Activated T-cell treated with anti-CD3 and anti-CD28 coated beads, Interleukin-2, amount 50 U/mL, for 48 hours (primary cell): ENCODE data around the gene PYCR2.
"Not testable (repeated sequence)": the region's sequence is repeated elsewhere in the genome, so short reads cannot be mapped to it uniquely, and the experiment has no call there.

ENCODE experiments used
- DNase-seq, 2 experiments: peaks; one replicate each; pipeline ENCODE4 v3.0.0-alpha.2; 2020

Gene PYCR2

GRCh38 chr1:225888898-225889601 lies 35.0 kb downstream of the PYCR2 start, which contains the start of gene LEFTY1:
TSS of gene LEFTY1 (minus strand) at chr1:225889146. CDS start at chr1:225889066, 80 bp downstream.
- DNase-seq, result no peak

DNA sequence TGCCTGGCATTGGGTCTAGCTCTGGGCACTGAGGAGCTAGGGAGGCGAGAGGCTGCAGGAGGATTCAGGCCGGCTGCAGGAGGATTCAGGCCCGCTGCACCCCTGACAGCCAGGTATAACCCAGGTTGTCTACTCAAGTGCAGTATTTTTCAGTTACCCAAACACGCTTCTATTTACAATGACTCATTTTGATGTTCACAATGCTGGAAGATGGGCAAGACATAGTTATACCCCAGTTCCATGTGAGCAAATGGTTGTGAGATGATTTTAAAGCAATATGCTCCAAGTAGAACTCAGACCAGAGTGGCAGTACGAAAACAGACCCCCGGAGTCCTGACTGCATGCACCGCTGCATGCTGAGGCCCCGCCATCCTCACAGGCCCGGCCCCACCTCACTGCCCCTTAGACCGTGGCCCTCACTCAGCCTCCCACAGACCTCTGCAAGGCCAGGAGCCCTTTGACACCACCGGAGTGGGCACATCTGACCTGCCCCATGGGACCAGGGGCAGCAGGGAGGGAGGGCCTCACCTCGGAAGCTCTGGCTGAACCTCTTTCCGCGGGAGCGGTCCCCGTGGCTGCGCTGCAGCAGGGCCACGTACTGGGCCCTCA lies 35.7 kb downstream of the PYCR2 start:
- no peak for DNase-seq

DNA sequence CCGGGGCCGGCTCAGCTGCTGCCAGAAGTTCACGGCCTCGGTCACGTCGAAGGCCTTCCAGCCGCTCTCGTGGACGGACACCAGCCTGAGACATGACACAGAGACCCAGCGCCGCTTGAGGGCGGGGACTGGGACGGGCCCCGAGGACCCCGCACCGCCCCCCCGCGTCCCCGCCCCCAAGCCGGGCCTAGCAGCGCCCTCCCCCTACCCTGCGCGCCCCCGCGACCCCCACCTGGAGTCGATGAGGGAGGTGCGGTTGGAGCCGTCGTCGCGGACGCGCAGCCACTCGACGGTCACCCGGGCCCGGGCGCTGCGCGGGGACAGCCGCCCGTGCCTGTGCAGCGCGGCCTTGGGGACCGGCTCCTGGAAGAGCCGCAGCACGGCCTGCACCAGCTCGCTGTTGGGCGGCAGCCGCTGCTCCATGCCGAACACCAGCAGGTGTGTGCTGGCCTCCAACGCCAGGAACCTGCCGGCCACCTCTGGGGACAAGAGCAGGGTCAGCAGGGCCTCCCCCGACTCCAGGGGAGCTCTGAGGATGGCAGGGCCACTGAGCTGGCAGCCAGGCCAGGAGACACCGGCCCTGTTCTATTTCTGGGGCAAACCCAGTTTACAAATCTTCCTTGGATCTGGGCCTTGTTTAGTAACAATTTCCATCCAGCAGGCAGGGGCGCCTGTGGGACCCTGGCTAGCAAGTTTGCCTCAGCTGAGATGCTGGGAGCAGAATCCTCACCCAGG lies 36.3 kb downstream of the PYCR2 start:
- not testable (repeated sequence) for DNase-seq

GRCh38 chr1:225887030-225887314 lies 37.1 kb downstream of the PYCR2 start:
- DNase-seq, result no peak

GRCh38 chr1:225886159-225887029 lies 37.7 kb downstream of the PYCR2 start:
- DNase-seq, result no peak

- no peak for DNase-seq
Measured at GRCh38 chr1:225885336-225885735, 38.7 kb downstream of the PYCR2 start.

GRCh38 chr1:225883616-225884265 lies 40.3 kb downstream of the PYCR2 start:
- DNase-seq, result no peak

GRCh38 chr1:225882694-225883615 lies 41.1 kb downstream of the PYCR2 start:
- DNase-seq, result peak; percentile 60

DNA sequence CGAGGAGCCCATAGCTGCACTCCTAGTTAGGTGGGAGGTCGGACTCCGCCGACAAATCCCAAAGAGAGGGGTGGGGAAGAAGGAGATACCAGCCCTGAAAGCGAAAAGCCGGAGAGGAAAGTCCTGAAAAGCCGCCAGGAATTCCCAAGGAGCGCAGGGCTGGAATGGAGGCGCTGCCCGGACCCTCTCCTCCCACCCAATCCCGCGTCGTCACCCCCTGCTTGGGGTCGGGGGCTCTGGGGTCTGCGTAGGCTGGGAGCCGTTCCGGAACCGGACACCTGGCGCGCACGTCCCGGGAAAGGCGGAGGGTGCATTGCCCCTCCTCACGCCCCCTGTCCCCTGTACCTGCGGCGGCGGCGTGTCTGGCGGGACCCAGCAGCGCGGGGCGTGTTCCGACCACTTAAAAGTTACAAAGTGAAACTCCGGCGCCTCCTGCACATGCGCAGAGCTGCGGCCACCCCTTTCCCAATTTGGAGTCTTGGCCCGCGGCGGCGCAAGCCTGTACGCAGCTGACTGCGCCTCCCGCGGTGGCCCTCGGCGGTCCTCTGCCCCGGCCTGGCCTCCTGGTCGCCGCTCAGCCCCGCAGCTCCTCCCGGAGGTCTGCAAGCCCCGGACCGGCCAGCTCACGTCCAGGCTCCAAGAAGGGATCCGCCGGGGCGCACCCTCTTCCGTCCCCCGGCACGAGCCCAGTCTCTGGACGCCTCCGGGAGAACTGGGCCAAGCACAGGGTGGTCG lies 41.9 kb downstream of the PYCR2 start, which contains the start of gene TMEM63A:
TSS of gene TMEM63A (minus strand) at position 422 of the 735 bp plus-strand sequence. CDS start 4,800 bp downstream, outside the sequence.
- peak; percentile 89 to 91 for DNase-seq

- peak; percentile 61 to 66 for DNase-seq
Measured at GRCh38 chr1:225881081-225881958, 42.7 kb downstream of the PYCR2 start.

GRCh38 chr1:225880636-225881035 lies 43.4 kb downstream of the PYCR2 start:
- no peak for DNase-seq

GRCh38 chr1:225880222-225880588 lies 43.8 kb downstream of the PYCR2 start:
- DNase-seq, result no peak

- DNase-seq, result no peak
Measured at GRCh38 chr1:225879521-225880221, 44.4 kb downstream of the PYCR2 start.

- DNase-seq, result no peak
Measured at GRCh38 chr1:225878282-225878681, 45.8 kb downstream of the PYCR2 start.

- DNase-seq, result peak in 1 of 2 experiments; percentile 44
Measured at GRCh38 chr1:225877580-225877979, 46.5 kb downstream of the PYCR2 start.

- no peak for DNase-seq
Measured at GRCh38 chr1:225876900-225877510, 47.0 kb downstream of the PYCR2 start.

DNA sequence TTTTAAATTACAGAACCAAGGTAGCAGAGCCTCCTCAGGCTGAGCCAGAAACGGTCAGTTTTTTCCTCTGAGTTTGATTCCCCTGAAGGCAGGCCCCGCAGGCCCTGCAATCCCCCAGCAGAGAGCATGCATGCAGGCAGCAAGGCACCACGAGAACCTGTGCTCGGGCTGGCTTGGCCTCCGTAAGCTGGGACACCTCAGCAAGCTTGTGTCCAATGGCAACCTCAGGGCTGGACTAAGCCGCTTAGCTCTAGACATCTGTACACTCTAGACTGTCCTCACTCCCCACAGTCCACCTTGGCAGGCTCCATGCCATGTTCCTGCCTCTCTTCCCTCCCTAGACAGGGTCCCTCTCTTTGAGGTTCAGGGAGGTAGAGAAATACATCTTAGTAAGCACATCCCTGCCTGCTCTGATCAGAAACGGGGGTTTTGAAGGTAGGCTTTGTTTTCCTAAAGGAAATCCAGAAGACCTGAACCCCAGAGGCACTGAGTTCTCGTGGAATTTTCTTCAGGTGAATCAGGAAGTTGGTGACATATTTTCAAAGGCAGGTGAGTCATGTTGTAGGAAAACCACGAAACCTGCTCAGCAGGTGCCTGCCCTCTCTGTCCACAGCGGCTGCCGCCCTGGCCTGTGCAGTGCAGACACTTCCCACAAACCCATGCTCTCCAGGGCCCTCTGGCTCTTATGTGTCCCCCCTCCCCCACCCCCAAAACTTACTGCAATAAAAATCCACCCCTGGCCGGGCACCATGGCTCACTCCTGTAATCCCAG lies 48.8 kb downstream of the PYCR2 start:
- DNase-seq, result no peak

- no peak for DNase-seq
Measured at GRCh38 chr1:225874431-225874830, 49.6 kb downstream of the PYCR2 start.
